ENCODE measurements around the gene ELAVL2.

The ELAVL2 gene

GRCh38 chr9:23764219-23764618 lies 61.8 kb downstream of the ELAVL2 start:
- no peak for DNase-seq
- Histone ChIP-seq H4K20me1 (ENCODE audit: insufficient read depth, low read length) (no peaks in the 10 kb centered on the region), H3K36me3 (replicated peaks; ENCODE audit: insufficient read depth, low read length) (no peaks in the 10 kb centered on the region), H3K4me1 (ENCODE audit: low read length) (no peaks in the 10 kb centered on the region), H3K27me3 (replicated peaks; ENCODE audit: insufficient read depth, low read length) (no peaks in the 10 kb centered on the region), H3K27ac (ENCODE audit: low read length) (no peak overlapping the region), H3F3A (ENCODE audit: insufficient read depth, low read length) (no peaks in the 10 kb centered on the region), H3K9me2 (replicated peaks; ENCODE audit: insufficient read depth, low read length) (no peaks in the 10 kb centered on the region), H2AFZ (ENCODE audit: low read length) (no peak overlapping the region), H3K9ac (ENCODE audit: low read length) (no peak overlapping the region), H3K79me2 (ENCODE audit: low read length) (no peaks in the 10 kb centered on the region), H3K9me3 (replicated peaks; ENCODE audit: insufficient read depth, low read length) (no peaks in the 10 kb centered on the region), H3K4me2 (ENCODE audit: low read depth, low read length) (no peak overlapping the region), H3K4me3 (ENCODE audit: low read length) (no peak overlapping the region)
- TF ChIP-seq CTCF (IDR thresholded peaks at IDR 0.05; ENCODE audit: low read length) (no peak), EZH2 (optimal IDR thresholded peaks at IDR 0.05; ENCODE audit: low read depth, low read length) (no peak)

- DNase-seq, result no peak
- no peaks in the 10 kb centered on the region for H3K9me2 ChIP-seq (replicated peaks; ENCODE audit: insufficient read depth, low read length)
Observed at GRCh38 chr9:23754551-23754950, 71.5 kb downstream of the ELAVL2 start.

GRCh38 chr9:23752859-23753258 lies 73.2 kb downstream of the ELAVL2 start:
- Histone ChIP-seq H3K4me1 (ENCODE audit: low read length) (no peaks in the 10 kb centered on the region), H3K9ac (ENCODE audit: low read length) (no peak overlapping the region), H3K27me3 (replicated peaks; ENCODE audit: insufficient read depth, low read length) (no peaks in the 10 kb centered on the region), H3K27ac (ENCODE audit: low read length) (no peak overlapping the region), H3K9me3 (replicated peaks; ENCODE audit: insufficient read depth, low read length) (no peaks in the 10 kb centered on the region), H2AFZ (ENCODE audit: low read length) (no peak overlapping the region), H3F3A (ENCODE audit: insufficient read depth, low read length) (no peaks in the 10 kb centered on the region), H3K4me3 (ENCODE audit: low read length) (no peak overlapping the region), H4K20me1 (ENCODE audit: insufficient read depth, low read length) (no peaks in the 10 kb centered on the region), H3K4me2 (ENCODE audit: low read depth, low read length) (no peak overlapping the region), H3K79me2 (ENCODE audit: low read length) (no peaks in the 10 kb centered on the region), H3K9me2 (replicated peaks; ENCODE audit: insufficient read depth, low read length) (no peaks in the 10 kb centered on the region), H3K36me3 (replicated peaks; ENCODE audit: insufficient read depth, low read length) (no peaks in the 10 kb centered on the region)
- DNase-seq, result no peak
- TF ChIP-seq EZH2 (optimal IDR thresholded peaks at IDR 0.05; ENCODE audit: low read depth, low read length) (no peak), CTCF (IDR thresholded peaks at IDR 0.05; ENCODE audit: low read length) (no peak), EZH2phosphoT487 (IDR thresholded peaks at IDR 0.05; ENCODE audit: low read length) (no peak)

More at GRCh38 chr9:23754551-23754950, 71.5 kb downstream of the ELAVL2 start:
- H3K4me3 ChIP-seq (ENCODE audit: low read length), result no peak overlapping the region
- H3K27me3 ChIP-seq (replicated peaks; ENCODE audit: insufficient read depth, low read length), result no peaks in the 10 kb centered on the region
- no peaks in the 10 kb centered on the region for H3K36me3 ChIP-seq (replicated peaks; ENCODE audit: insufficient read depth, low read length)
- no peak overlapping the region for H3K27ac ChIP-seq (ENCODE audit: low read length)
- TF ChIP-seq EZH2phosphoT487 (IDR thresholded peaks at IDR 0.05; ENCODE audit: low read length) (no peak), CTCF (IDR thresholded peaks at IDR 0.05; ENCODE audit: low read length) (no peak), EZH2 (optimal IDR thresholded peaks at IDR 0.05; ENCODE audit: low read depth, low read length) (no peak)
- no peak overlapping the region for H3K4me2 ChIP-seq (ENCODE audit: low read depth, low read length)
- H2AFZ ChIP-seq (ENCODE audit: low read length), result no peak overlapping the region
- no peaks in the 10 kb centered on the region for H4K20me1 ChIP-seq (ENCODE audit: insufficient read depth, low read length)
- no peaks in the 10 kb centered on the region for H3F3A ChIP-seq (ENCODE audit: insufficient read depth, low read length)
- H3K9ac ChIP-seq (ENCODE audit: low read length), result no peak overlapping the region
- no peaks in the 10 kb centered on the region for H3K9me3 ChIP-seq (replicated peaks; ENCODE audit: insufficient read depth, low read length)
- no peaks in the 10 kb centered on the region for H3K4me1 ChIP-seq (ENCODE audit: low read length)
- H3K79me2 ChIP-seq (ENCODE audit: low read length), result no peaks in the 10 kb centered on the region
